GM08714 (cell line): ENCODE data around the gene ABCD4.

Experiments used
- H3K4me3 ChIP-seq: fragments of 200-500 bp; sonication (Bioruptor generic); 2 replicates; pipeline ENCODE4 v1.5.1; 2014; ENCODE audit warnings: mild to moderate bottlenecking, low read length, inconsistent platforms
- ZNF274 ChIP-seq: IDR thresholded peaks from 2 replicates; pipeline ENCODE4 v1.6.1; 2012; ENCODE audit warnings: mild to moderate bottlenecking, low read depth, low read length

Gene ABCD4

GRCh38 chr14:74239848-74240793 lies 62.6 kb downstream of the ABCD4 start:
- peak overlapping the region; percentile 25; the same call in 1 of the 2 replicates for H3K4me3 ChIP-seq
- TF ChIP-seq ZNF274 = no peak

- TF ChIP-seq ZNF274 = no peak
- H3K4me3 ChIP-seq = no peak within 1 kb of the TSS; the same call in 1 of the 2 replicates
Observed at GRCh38 chr14:74238974-74239847, 63.5 kb downstream of the ABCD4 start, which contains the start of gene VSX2. VSX2 (plus strand) TSS chr14:74239449; CDS start chr14:74239562, 113 bp downstream.

- no peak for TF ChIP-seq ZNF274
- H3K4me3 ChIP-seq = no peak overlapping the region
Observed at GRCh38 chr14:74237441-74237840, 65.3 kb downstream of the ABCD4 start.
